ENCODE measurements around the gene SLF2. TPM values are rescaled to one million over a fixed set of nuclear protein-coding genes. Genes with fewer than 3 reads are reported as not detected.

The SLF2 gene
- total and polyA plus RNA-seq, 11 donors: 7.5 to 26.9 (median 16.2) TPM

GRCh38 chr10:100943508-100943907 is 30.7 kb downstream of the SLF2 start:
- H3K4me1 ChIP-seq: no peaks in the 10 kb centered on the region
- peaks cover 0 to 99% (median 97%) of the 10 kb centered on the region in 9 donors for H3K36me3 ChIP-seq
- H3K27me3 ChIP-seq: no peaks in the 10 kb centered on the region
- DNase-seq (no peak), ATAC-seq (no peak)
- no peaks in the 10 kb centered on the region for H3K9me3 ChIP-seq
- TF ChIP-seq, protein P1, sequence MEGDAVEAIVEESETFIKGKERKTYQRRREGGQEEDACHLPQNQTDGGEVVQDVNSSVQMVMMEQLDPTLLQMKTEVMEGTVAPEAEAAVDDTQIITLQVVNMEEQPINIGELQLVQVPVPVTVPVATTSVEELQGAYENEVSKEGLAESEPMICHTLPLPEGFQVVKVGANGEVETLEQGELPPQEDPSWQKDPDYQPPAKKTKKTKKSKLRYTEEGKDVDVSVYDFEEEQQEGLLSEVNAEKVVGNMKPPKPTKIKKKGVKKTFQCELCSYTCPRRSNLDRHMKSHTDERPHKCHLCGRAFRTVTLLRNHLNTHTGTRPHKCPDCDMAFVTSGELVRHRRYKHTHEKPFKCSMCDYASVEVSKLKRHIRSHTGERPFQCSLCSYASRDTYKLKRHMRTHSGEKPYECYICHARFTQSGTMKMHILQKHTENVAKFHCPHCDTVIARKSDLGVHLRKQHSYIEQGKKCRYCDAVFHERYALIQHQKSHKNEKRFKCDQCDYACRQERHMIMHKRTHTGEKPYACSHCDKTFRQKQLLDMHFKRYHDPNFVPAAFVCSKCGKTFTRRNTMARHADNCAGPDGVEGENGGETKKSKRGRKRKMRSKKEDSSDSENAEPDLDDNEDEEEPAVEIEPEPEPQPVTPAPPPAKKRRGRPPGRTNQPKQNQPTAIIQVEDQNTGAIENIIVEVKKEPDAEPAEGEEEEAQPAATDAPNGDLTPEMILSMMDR (IDR thresholded peaks at IDR 0.05): no peak
- no peak for TF ChIP-seq POLR2A (IDR thresholded peaks at IDR 0.05)
- intact Hi-C loops (cut with DNase I): no loop called here
- no peak overlapping the region for H3K4me3 ChIP-seq
- no peak overlapping the region for H3K27ac ChIP-seq

- H3K36me3 ChIP-seq: peaks cover 0 to 100% (median 99%) of the 10 kb centered on the region in 9 donors
- H3K4me1 ChIP-seq: no peaks in the 10 kb centered on the region
- intact Hi-C loops (cut with DNase I): no loop called here
- no peak for DNase-seq
- no peaks in the 10 kb centered on the region for H3K9me3 ChIP-seq
- no peak overlapping the region for H3K27ac ChIP-seq
- H3K27me3 ChIP-seq: no peaks in the 10 kb centered on the region
- no peak overlapping the region for H3K4me3 ChIP-seq
- no peak for ATAC-seq
- TF ChIP-seq, protein P1 (IDR thresholded peaks at IDR 0.05): no peak
- no peak for TF ChIP-seq POLR2A (IDR thresholded peaks at IDR 0.05)
Measured at GRCh38 chr10:100945754-100946153, 33.0 kb downstream of the SLF2 start.

DNA sequence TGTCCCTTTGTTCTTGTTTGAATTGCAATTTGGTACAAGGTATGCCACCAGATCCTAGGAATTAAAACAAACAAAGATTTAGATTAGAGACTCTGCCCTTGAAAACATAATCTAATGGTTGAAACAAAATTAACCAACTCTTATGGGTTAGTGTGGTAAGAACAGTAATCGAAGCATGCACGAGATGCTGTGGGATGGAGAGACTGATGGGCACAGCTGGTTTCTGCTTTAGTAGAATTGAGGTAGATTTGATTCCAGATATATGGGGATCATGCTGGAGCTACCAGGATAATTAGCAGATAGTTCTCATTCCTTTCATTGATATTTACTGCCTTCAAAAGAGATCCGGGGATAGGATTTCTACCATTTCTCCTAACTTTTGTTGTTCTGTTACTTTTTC is 36.2 kb downstream of the SLF2 start:
- TF ChIP-seq, protein P1 (IDR thresholded peaks at IDR 0.05): no peak
- TF ChIP-seq POLR2A (IDR thresholded peaks at IDR 0.05): no peak
- H3K4me1 ChIP-seq: no peaks in the 10 kb centered on the region

DNA sequence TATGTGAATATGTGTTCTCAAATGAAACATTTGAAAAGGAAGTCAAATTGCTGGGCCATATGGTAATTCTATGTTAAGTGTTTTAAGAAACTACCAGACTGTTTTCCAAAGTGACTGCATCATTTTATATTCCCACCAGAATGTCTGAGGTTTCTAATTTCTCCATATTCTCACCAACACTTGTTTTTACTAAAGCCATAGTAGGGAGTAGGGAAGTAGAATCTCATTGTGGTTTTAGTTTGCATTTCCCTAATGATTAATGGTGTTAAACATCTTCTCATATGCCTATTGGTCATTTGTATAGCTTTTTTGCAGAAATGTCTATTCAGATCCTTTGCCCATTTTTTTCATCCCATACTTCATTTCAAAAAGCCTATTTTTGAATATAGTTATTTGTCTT is 47.5 kb downstream of the SLF2 start:
- no peak overlapping the region for H3K27ac ChIP-seq
- no peaks in the 10 kb centered on the region for H3K9me3 ChIP-seq
- TF ChIP-seq, protein P1 (IDR thresholded peaks at IDR 0.05): no peak
- no peak for TF ChIP-seq POLR2A (IDR thresholded peaks at IDR 0.05)
- peaks cover 0 to 6% (median 0%) of the 10 kb centered on the region in 12 donors for H3K4me1 ChIP-seq
- ATAC-seq (no peak), DNase-seq (no peak)
- intact Hi-C loops (cut with DNase I): loop anchor here in 1 of 10 donors (2.0 kb wide), 1 partner anchor 19 kb away; no protein-coding TSS in a partner anchor
- H3K27me3 ChIP-seq: no peaks in the 10 kb centered on the region
- peaks cover 0 to 100% (median 96%) of the 10 kb centered on the region in 9 donors for H3K36me3 ChIP-seq
- H3K4me3 ChIP-seq: no peak overlapping the region

More for the DNA sequence above, 36.2 kb downstream of the SLF2 start:
- 91 to 97% (median 94%) methylated on average over 3 of the region's 3 CpGs for WGBS, 4 donors
- Histone ChIP-seq H3K4me3 (no peak overlapping the region), H3K27me3 (no peaks in the 10 kb centered on the region), H3K27ac (no peak overlapping the region), H3K36me3 (peaks cover 0 to 100% (median 100%) of the 10 kb centered on the region in 9 donors), H3K9me3 (no peaks in the 10 kb centered on the region)
- DNase-seq: no peak
- no peak for ATAC-seq
- intact Hi-C loops (cut with DNase I): no loop called here
